ENCODE measurements around the gene OR2A5.
A peak's percentile ranks its signal among the peaks of the same experiment; 100 is the strongest.

OR2A5 gene

GRCh38 chr7:144028547-144028946 is 20.2 kb upstream of the OR2A5 start:
- TF ChIP-seq CTCF (IDR thresholded peaks at IDR 0.05; ENCODE audit: low read depth, low read length): no peak
- H3K4me3 ChIP-seq (ENCODE audit: low read depth, low read length): no peak overlapping the region
- in situ Hi-C loops (cut with HindIII; ENCODE audit: low sequenced_read_pairs): no loop called here
- no peak for DNase-seq (ENCODE audit: low read depth, low spot score)

- no peak overlapping the region for H3K4me3 ChIP-seq (ENCODE audit: low read depth, low read length)
- no peak for TF ChIP-seq CTCF (IDR thresholded peaks at IDR 0.05; ENCODE audit: low read depth, low read length)
- in situ Hi-C loops (cut with HindIII; ENCODE audit: low sequenced_read_pairs): no loop called here
- DNase-seq (ENCODE audit: low read depth, low spot score): no peak
Observed at GRCh38 chr7:144032516-144032915, 16.2 kb upstream of the OR2A5 start.

- no peak overlapping the region for H3K4me3 ChIP-seq (ENCODE audit: low read depth, low read length)
- no peak for DNase-seq (ENCODE audit: low read depth, low spot score)
- TF ChIP-seq CTCF (IDR thresholded peaks at IDR 0.05; ENCODE audit: low read depth, low read length): no peak
- in situ Hi-C loops (cut with HindIII; ENCODE audit: low sequenced_read_pairs): no loop called here
Observed at GRCh38 chr7:144032985-144033709, 15.6 kb upstream of the OR2A5 start.

- TF ChIP-seq CTCF (IDR thresholded peaks at IDR 0.05; ENCODE audit: low read depth, low read length): no peak
- in situ Hi-C loops (cut with HindIII; ENCODE audit: low sequenced_read_pairs): no loop called here
- no peak overlapping the region for H3K4me3 ChIP-seq (ENCODE audit: low read depth, low read length)
- DNase-seq (ENCODE audit: low read depth, low spot score): no peak
Observed at GRCh38 chr7:144035385-144035784, 13.4 kb upstream of the OR2A5 start.

- TF ChIP-seq CTCF (IDR thresholded peaks at IDR 0.05; ENCODE audit: low read depth, low read length): no peak
- in situ Hi-C loops (cut with HindIII; ENCODE audit: low sequenced_read_pairs): no loop called here
- peak; percentile 4 for DNase-seq (ENCODE audit: low read depth, low spot score)
- H3K4me3 ChIP-seq (ENCODE audit: low read depth, low read length): no peak overlapping the region
Observed at GRCh38 chr7:144036302-144036885, 12.4 kb upstream of the OR2A5 start.

GRCh38 chr7:144037414-144038035 is 11.2 kb upstream of the OR2A5 start:
- no peak for TF ChIP-seq CTCF (IDR thresholded peaks at IDR 0.05; ENCODE audit: low read depth, low read length)
- in situ Hi-C loops (cut with HindIII; ENCODE audit: low sequenced_read_pairs): no loop called here

More at GRCh38 chr7:144037414-144038035, 11.2 kb upstream of the OR2A5 start:
- H3K4me3 ChIP-seq (ENCODE audit: low read depth, low read length): no peak overlapping the region
- no peak for DNase-seq (ENCODE audit: low read depth, low spot score)
